Liver (tissue), 3 donors: ENCODE results near the gene SUGCT.

Source experiments
- EGR1 ChIP-seq, 2 donors: IDR thresholded peaks; 2 replicates each; pipeline ENCODE4 v1.6.1; 2016 to 2018; ENCODE audit warnings: antibody characterized with exemption in 2 of 2, low read depth in 2 of 2
- GABPA ChIP-seq, 2 donors: IDR thresholded peaks in 1 of 2; conservative IDR thresholded peaks in 1 of 2; 2 replicates each; pipeline ENCODE4 v1.6.1; 2016; ENCODE audit warnings: antibody characterized with exemption in 2 of 2, mild to moderate bottlenecking in 1 of 2, moderate library complexity in 1 of 2
- HNF4G ChIP-seq: IDR thresholded peaks from 2 replicates; pipeline ENCODE4 v1.6.1; 2016; ENCODE audit warnings: antibody characterized with exemption
- NR2F2 ChIP-seq: IDR thresholded peaks from 2 replicates; pipeline ENCODE4 v1.6.1; 2016; ENCODE audit warnings: antibody characterized with exemption
- RAD21 ChIP-seq, 2 donors: IDR thresholded peaks; 2 replicates each; pipeline ENCODE4 v1.6.1; 2016; ENCODE audit warnings: antibody characterized with exemption in 2 of 2, mild to moderate bottlenecking in 2 of 2
- SP1 ChIP-seq: IDR thresholded peaks from 2 replicates; pipeline ENCODE4 v1.6.1; 2018; ENCODE audit warnings: antibody characterized with exemption, mild to moderate bottlenecking
- TAF1 ChIP-seq: conservative IDR thresholded peaks from 2 replicates; pipeline ENCODE4 v1.6.1; 2016; ENCODE audit warnings: antibody characterized with exemption, mild to moderate bottlenecking
- YY1 ChIP-seq: IDR thresholded peaks from 2 replicates; pipeline ENCODE4 v1.6.1; 2016; ENCODE audit warnings: antibody characterized with exemption, mild to moderate bottlenecking
- TF ChIP-seq, protein P1 (sequence below): fragments of 150-350 bp; IDR thresholded peaks from 2 replicates; pipeline ENCODE4 v1.5.1; 2017; ENCODE audit warnings: improper control_type of control experiment, low read depth, low read length; ENCODE audit not compliant: missing input control
- TF ChIP-seq, protein P2 (sequence below): IDR thresholded peaks from 2 replicates; pipeline ENCODE4 v1.6.1; 2016; ENCODE audit warnings: antibody characterized with exemption
- TF ChIP-seq, protein P3 (sequence below): IDR thresholded peaks from 2 replicates; pipeline ENCODE4 v1.6.1; 2016; ENCODE audit warnings: antibody characterized with exemption
- donor health status: healthy.
- donor health status: healthy.

DNA sequence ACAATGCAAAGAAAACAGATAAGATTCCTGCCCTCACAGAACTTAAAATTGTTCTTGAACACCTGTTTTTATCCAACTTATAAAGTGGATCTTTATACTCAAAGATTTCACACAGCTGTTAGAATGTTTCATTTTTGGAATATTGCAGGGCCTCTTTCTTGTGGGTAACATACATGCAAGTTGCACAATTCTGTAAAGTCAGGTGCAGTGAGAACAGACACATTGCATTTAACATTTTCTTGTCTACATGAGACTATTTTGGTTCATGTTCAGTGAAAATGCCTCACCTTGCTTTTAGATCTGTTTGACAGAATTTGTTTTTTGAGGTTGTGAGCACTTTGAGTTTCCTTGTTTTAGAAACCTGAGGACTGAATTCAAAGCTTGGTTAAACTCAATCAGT lies 707.8 kb downstream of the SUGCT start:
- TF ChIP-seq, protein P1, sequence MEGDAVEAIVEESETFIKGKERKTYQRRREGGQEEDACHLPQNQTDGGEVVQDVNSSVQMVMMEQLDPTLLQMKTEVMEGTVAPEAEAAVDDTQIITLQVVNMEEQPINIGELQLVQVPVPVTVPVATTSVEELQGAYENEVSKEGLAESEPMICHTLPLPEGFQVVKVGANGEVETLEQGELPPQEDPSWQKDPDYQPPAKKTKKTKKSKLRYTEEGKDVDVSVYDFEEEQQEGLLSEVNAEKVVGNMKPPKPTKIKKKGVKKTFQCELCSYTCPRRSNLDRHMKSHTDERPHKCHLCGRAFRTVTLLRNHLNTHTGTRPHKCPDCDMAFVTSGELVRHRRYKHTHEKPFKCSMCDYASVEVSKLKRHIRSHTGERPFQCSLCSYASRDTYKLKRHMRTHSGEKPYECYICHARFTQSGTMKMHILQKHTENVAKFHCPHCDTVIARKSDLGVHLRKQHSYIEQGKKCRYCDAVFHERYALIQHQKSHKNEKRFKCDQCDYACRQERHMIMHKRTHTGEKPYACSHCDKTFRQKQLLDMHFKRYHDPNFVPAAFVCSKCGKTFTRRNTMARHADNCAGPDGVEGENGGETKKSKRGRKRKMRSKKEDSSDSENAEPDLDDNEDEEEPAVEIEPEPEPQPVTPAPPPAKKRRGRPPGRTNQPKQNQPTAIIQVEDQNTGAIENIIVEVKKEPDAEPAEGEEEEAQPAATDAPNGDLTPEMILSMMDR, result no peak
- TF ChIP-seq TAF1 (no peak), GABPA (IDR thresholded peaks at IDR 0.05 in 1 of 2, conservative IDR thresholded peaks at IDR 0.05 in 1 of 2) (no peak), YY1 (no peak), RAD21 (IDR thresholded peaks at IDR 0.05) (no peak), SP1 (no peak), EGR1 (IDR thresholded peaks at IDR 0.05; ENCODE audit: low read depth in 2 of 2) (no peak), NR2F2 (no peak), HNF4G (no peak)
- TF ChIP-seq, protein P2, sequence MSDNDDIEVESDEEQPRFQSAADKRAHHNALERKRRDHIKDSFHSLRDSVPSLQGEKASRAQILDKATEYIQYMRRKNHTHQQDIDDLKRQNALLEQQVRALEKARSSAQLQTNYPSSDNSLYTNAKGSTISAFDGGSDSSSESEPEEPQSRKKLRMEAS, result no peak
- TF ChIP-seq, protein P3, sequence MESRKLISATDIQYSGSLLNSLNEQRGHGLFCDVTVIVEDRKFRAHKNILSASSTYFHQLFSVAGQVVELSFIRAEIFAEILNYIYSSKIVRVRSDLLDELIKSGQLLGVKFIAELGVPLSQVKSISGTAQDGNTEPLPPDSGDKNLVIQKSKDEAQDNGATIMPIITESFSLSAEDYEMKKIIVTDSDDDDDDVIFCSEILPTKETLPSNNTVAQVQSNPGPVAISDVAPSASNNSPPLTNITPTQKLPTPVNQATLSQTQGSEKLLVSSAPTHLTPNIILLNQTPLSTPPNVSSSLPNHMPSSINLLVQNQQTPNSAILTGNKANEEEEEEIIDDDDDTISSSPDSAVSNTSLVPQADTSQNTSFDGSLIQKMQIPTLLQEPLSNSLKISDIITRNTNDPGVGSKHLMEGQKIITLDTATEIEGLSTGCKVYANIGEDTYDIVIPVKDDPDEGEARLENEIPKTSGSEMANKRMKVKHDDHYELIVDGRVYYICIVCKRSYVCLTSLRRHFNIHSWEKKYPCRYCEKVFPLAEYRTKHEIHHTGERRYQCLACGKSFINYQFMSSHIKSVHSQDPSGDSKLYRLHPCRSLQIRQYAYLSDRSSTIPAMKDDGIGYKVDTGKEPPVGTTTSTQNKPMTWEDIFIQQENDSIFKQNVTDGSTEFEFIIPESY, result no peak
